NCI-H82 (cell line): Measurements from ENCODE around the gene FBXO31.
"Not testable (repeated sequence)": the region's sequence is repeated elsewhere in the genome, so short reads cannot be mapped to it uniquely, and the experiment has no call there.

Source experiments
- DNase-seq: peaks from one replicate; lab custom pipeline; 2025; lab: John Stamatoyannopoulos, UW

Gene FBXO31

DNA sequence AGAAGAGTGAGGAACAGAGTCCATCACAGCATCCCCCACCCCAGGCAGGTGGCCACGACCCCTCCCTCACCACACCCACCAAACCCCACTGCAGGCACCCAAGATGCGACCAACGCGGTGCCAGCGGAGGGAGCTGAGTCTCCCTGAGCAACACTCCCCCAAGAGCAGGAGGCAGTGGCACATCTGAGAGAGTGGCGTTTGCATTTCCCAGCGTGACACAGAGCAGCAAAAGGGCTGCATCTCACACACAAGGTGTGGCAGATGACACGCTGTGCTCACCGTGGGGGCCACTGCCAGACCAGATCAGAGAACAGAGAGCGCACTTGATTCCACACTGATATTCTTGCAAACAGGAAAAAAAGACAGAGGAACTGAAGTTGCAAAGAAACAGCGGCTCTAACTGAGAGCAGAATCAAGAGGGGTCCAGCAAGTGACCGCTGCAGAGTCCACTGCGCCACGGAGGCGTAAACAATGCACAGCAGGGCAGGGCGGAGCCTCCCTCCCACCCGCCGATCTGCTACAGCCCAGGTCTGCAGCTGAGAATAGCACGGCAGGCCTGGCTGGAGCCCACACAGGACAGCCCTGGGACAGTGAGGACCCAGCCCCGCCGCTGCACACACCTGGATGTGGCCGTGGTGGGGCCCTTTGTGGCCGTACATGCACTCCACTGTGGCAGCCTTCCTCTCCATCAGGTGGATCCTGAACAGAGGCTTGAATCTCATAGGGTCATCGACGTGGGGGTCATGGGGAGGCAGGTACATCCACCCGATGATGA, 40.4 kb downstream of the FBXO31 start:
- DNase-seq: no peak

DNA sequence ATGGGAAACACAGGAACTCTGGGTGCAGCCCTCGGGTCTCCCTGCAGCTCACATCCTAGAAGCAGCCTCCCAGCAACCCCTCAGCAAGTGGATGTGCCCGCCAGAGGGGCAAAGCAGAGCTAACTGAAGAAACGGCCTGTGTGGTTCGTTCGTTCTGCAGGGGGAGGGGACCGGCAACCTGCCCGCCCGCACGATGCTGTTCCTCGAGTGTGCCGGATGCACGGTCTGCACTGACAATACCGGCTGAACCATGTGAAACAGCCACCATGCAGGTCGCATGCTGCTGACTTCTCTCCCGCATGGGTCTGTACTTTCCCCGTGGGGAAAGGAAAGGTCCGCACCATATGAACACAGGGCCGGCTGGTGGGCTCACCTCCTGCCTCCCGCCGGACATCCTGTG, 41.1 kb downstream of the FBXO31 start:
- no peak for DNase-seq

- no peak for DNase-seq
Observed at GRCh38 chr16:87340198-87340597, 43.4 kb downstream of the FBXO31 start.

DNA sequence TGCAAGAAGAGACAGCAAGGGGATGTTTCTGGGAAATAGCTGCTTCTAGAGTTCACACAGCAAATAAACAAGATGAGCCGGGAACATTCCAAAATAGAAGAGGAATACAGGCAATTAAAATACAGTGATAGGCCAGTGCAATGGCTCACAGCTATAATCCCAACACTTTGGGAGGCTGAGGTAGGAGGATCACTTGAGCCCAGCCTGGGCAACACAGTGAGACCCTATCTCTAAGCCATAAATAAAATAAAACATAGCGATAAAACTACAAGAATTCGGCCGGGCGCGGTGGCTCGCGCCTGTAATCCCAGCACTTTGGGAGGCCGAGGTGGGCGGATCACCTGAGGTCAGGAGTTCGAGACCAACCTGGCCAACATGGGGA, 43.9 kb downstream of the FBXO31 start:
- not testable (repeated sequence) for DNase-seq

DNA sequence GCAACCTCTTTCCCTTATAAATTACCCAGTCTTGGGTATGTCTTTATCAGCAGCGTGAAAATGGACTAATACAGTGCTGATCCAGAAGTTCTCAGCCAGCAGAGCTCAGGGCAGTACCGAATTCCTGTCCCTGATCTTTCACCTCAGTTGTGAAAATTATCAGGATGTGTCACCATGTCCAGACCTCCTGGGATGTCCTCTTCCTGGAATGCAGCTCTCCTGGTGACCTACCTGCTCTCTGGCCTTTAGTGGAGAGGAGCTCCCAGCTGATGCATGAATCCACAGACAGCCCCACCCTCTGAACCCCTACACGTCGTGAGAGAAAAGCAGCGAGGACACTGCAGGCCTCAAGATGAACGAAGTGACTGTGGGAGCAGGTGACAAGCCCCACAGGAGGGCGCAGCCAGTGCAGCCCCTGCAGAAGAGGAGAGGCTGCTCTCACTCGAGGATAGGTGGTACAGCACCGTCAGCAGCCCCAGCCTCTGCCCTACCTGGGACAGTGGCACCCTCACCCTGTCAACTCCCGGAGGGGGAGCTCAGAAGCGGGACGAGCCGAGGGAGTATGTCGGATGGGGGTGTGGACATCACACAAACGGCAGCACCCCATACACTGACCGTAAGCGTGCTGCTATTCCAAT, 44.4 kb downstream of the FBXO31 start:
- DNase-seq: no peak

DNA sequence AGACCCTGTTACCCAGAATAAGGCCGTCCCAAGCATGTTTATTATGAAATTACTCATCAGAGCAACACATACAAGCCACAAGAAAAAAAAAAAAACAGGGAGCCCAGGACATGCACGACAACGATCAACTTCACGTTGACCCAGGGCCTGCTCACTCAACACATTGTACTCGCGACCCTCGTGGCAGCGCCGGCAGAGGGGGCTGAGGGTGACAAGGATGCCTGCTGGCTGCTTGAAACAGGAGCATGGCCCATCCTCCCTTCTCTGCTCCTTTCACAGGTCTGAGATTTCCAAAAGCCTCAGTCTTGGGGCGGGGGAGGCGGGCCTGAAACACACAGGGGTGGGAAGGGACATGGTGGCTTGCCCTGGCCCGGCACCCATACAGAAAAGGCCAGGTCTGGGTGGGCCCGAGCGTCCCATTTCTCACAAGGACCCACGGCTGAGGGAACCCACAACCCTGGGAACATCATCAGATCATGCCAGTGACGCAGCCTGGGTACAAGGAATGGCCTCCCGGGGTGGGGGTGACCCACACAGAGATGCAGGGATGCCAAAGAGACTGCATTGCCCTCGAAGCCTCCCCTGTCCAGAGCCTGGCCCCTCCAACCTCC, 45.3 kb downstream of the FBXO31 start:
- DNase-seq: no peak

- DNase-seq: no peak
Observed at GRCh38 chr16:87337262-87337771, 46.3 kb downstream of the FBXO31 start.

- DNase-seq: no peak
Observed at GRCh38 chr16:87336434-87337240, 46.9 kb downstream of the FBXO31 start.

DNA sequence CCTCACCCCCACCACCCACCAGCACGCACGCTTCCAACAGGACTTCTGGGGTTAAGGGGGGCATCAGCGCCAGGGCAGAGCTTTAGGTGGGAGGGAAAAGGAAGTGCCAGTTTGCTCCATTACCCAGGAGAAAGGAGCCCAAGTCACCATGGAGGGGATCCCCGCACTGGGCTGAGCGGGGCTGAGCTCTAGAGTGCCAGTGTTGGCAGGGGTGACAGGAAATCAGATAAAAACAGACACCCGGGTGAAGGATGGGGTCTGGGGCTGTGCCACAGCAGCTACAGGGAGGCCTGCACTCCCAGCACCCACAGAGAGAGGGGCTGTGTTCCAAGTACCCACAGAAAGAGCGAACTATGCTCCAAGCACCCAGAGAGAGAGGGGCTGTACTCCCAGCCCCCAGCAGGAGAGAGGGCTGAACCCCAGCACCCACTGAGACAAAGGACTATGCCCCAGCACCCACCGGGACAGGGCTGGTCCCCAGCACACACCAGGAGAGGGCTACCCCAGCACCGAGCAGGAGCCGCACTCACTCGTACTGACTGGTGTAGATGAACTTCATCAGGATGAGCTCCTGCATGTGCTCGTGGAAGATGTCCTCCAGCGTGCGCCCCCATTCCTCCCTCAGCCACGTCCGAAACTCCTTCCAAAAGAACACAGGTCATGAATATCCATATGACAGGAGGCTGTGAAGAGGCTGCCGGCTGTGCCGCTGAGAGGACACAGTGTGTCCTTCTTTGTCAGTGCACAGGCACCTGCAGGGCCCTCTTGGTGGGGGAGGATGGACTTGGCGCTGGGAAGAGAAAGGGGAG, 47.7 kb downstream of the FBXO31 start:
- no peak for DNase-seq

DNA sequence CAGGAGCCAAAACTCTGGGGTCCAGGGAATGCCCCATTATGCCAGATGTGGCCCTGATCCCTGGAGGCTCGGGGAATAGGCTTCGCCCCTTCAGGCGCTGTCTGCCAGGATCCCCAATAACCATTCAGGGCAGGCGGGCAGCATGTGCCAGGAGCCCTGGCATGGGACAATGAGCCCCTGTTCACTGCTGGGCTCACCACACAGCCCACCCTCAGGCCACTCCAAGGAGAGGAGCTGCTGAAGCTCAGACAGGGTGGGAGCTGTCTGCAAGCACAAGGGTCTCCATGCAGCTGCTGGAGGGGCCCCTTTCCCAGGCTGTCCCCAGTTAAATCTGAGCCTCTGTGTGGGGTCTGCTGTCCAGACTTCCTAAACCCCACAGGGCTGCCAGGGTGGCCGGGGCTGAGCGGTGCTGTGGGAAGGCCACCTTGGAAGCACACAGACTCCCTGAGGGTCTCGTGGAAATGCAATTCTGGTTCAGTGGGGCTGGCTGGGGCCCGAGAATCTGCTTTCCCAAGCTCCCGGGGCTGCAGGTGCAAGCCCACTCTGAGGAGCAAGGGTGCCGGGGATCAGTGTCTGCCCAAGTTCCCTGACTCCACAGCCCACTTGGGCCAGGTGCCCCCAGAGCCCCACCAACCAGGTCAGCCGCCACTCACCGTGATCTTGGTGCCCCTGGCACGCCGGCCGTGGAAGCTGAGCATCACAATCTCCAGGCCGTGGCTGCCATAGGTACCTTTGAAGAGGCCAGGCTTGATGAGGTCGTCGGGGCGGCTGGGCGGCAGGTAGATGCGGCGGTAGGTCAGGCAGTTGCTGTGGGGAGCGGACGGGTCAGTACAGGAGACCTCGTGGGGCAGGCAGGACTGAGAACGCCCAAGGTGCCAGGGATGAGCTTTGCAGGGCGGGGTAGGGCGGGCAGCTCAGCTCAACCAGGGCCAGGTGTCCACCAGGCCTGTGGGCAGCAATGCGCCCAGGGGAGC, 48.6 kb downstream of the FBXO31 start:
- DNase-seq: no peak

DNA sequence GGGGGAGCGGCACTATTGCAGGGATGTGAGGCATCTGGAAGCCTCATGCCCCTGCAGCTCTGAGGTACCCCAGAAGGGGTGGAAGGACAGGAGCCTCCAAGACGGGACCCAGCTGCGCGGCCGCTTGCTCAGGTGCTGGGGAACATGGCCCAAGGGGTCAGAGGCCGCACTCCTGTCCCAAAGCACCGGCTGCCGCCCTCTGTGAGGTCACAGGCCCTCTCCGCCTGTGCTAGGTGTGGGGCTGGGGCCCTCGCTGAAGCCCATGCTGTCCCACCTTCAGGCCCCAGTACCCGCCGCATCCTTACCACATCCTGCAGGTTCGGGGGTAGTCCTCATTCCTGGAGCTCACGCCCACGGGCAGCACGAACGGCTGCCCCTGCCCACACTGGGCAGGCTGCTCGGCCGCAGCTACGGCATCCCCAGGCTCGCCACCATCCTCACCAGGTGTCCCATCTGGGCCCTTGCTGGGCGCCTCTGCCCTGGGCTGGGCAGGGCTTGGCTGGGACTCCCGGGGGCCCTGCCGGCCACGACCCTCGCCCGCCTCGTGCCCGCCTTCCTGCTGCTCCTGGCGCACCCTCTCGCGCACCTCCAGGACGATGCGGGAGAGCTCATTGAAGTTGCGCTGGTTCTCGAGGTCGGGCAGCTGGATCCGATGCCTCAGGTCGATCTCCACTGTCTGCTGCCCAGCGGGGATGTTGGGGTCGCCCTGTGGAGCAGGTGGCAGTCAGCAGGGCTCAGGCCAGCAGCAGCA, 49.8 kb downstream of the FBXO31 start:
- DNase-seq: no peak

DNA sequence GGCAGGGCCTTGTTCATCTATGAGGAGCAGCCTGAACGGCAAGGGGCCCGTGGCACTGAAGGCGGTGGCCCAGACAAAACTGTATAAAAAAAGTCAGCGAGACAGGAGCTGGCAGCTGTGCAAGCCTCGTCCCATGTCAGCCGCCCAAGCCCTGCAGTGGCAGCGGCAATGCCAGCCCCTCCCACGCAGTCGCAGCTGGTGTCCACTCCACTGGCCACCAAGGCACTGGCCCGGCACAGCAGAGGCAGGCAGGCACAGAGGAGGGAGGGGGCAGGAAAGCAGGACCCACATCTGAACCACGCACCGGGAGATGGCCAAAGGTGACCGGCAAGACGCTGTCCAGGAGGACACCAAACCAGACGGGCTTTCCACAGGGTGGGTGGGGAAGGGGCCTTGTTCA, 50.5 kb downstream of the FBXO31 start:
- no peak for DNase-seq

GRCh38 chr16:87332150-87332549, 51.4 kb downstream of the FBXO31 start:
- no peak for DNase-seq

GRCh38 chr16:87331241-87331801, 52.3 kb downstream of the FBXO31 start:
- no peak for DNase-seq

DNA sequence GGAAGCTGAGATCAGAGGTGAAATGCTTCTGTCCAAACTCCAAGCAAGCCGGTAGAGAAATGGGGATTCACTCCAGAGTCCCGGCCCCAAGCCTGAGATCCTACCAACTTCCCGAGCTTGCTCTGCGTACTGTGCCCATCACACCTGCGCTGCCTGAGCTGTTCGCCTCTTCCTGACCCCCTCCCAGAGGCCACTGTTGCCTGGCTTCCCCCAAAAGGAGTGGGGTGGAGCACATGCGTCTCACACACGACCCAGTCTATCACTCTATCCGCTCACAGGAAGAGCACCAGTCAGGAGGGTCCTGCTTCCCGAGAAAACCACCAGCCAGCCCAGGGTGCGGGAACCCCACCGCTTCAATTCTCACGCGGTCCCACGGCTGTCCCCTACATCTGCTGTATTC, 52.9 kb downstream of the FBXO31 start:
- DNase-seq: no peak

DNA sequence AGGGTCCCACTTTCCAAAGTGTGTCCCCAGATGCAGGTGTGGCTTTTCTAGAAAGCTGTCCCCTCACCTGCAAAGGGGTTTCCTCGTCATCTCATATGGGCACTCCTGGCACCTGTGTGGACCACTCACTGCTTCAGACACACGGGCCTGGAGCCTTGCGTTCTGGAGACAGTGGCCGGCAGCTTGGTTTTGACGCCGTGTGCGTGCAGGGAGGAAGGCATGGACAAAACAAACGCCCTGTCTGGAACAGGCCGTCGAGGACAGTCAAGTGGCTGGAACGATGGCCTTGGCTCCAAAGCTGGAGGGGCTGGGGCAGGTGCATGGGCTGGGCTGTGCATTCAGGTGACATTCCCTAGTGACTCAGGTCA, 53.3 kb downstream of the FBXO31 start:
- no peak for DNase-seq

- DNase-seq: no peak
Observed at GRCh38 chr16:87329436-87330256, 53.9 kb downstream of the FBXO31 start.

GRCh38 chr16:87328846-87329245, 54.7 kb downstream of the FBXO31 start:
- DNase-seq: no peak
